A673 (cell line): ENCODE data around the gene PFN2. TPM values are rescaled to one million over a fixed set of nuclear protein-coding genes. Genes with fewer than 3 reads are reported as not detected.

Source experiments
- BruUV-seq: library from RNA; stranded (reverse); fragments of 400-500 nt; replicated peaks from 2 replicates; lab custom pipeline; 2021; lab: Mats Ljungman, UMichigan
- CTCF ChIA-PET: fragments of 300-600 bp; sonication (Branson Sonifier 250); formaldehyde crosslinking; loops from one replicate; lab custom pipeline; 2022; ENCODE audit warnings: antibody characterized with exemption; lab: Charles Lee
- POLR2A ChIA-PET: fragments of 300-600 bp; sonication (Branson Sonifier 250); formaldehyde crosslinking; loops from one replicate; lab custom pipeline; 2022; ENCODE audit warnings: antibody characterized with exemption; ENCODE audit not compliant: low non-redundant PET; lab: Charles Lee
- DNase-seq: peaks from one replicate; pipeline ENCODE4 v3.0.0-alpha.2; 2015; ENCODE audit warnings: low spot score
- H3K27ac ChIP-seq: fragments of 200-600 bp; sonication (generic); 2 replicates; pipeline ENCODE4 v1.5.1; 2016; ENCODE audit warnings: mixed run types, low read depth, mild to moderate bottlenecking, mixed read lengths, antibody characterized with exemption, low read length; ENCODE audit not compliant: poor library complexity, severe bottlenecking
- H3K27me3 ChIP-seq: fragments of 200-600 bp; sonication (generic); replicated peaks from 2 replicates; pipeline ENCODE4 v1.6.1; 2017; ENCODE audit warnings: mixed run types, low read depth, mild to moderate bottlenecking, mixed read lengths, antibody characterized with exemption, low read length; ENCODE audit not compliant: insufficient read depth, poor library complexity
- H3K36me3 ChIP-seq: fragments of 200-600 bp; sonication (generic); 2 replicates; pipeline ENCODE4 v1.6.1; 2016; ENCODE audit warnings: mixed run types, mild to moderate bottlenecking, mixed read lengths, antibody characterized with exemption, low read length; ENCODE audit not compliant: insufficient read depth, poor library complexity, severe bottlenecking
- H3K4me1 ChIP-seq: fragments of 200-600 bp; sonication (generic); 2 replicates; pipeline ENCODE4 v1.6.1; 2017; ENCODE audit warnings: mixed run types, mild to moderate bottlenecking, mixed read lengths, antibody characterized with exemption, low read length; ENCODE audit not compliant: insufficient read depth, poor library complexity, severe bottlenecking
- H3K4me3 ChIP-seq: fragments of 200-600 bp; sonication (generic); 2 replicates; pipeline ENCODE4 v1.5.1; 2016; ENCODE audit warnings: low read depth, mixed run types, mild to moderate bottlenecking, mixed read lengths, low read length; ENCODE audit not compliant: poor library complexity, severe bottlenecking
- H3K9me3 ChIP-seq: fragments of 200-600 bp; sonication (generic); 2 replicates; pipeline ENCODE4 v1.6.1; 2016; ENCODE audit warnings: mixed run types, low read depth, mild to moderate bottlenecking, mixed read lengths, antibody characterized with exemption, low read length; ENCODE audit not compliant: poor library complexity, severe bottlenecking
- EZH2 ChIP-seq: fragments of 200-600 bp; sonication (generic); IDR thresholded peaks from 2 replicates; pipeline ENCODE4 v1.6.1; 2017; ENCODE audit warnings: borderline replicate concordance, low read depth, mild to moderate bottlenecking, mixed read lengths, antibody characterized with exemption, low read length; ENCODE audit not compliant: poor library complexity, severe bottlenecking
- intact Hi-C: fragments of 100-400 bp; cut with micrococcal nuclease; formaldehyde crosslinking; loops from one replicate; pipeline ENCODE4 v1.10.0; 2022; ENCODE audit not compliant: unreplicated experiment
- total RNA-seq: library from RNA; stranded (reverse); gene quantifications from 2 replicates; pipeline ENCODE4 v1.2.3, GENCODE V29; 2021
- TF ChIP-seq, protein P1 (sequence below): fragments of 300-800, 200-600 bp; sonication (generic); conservative IDR thresholded peaks from 2 replicates; pipeline ENCODE4 v1.5.1; 2017; ENCODE audit warnings: low read depth, mild to moderate bottlenecking, antibody characterized with exemption, low read length, moderate library complexity, mixed read lengths

The PFN2 gene
- total RNA-seq, 1 experiment from 2014 or later: 374 TPM

- DNase-seq: no peak
- H3K27ac ChIP-seq: no peak overlapping the region
- POLR2A ChIA-PET: no interaction called here
- TF ChIP-seq, protein P1, sequence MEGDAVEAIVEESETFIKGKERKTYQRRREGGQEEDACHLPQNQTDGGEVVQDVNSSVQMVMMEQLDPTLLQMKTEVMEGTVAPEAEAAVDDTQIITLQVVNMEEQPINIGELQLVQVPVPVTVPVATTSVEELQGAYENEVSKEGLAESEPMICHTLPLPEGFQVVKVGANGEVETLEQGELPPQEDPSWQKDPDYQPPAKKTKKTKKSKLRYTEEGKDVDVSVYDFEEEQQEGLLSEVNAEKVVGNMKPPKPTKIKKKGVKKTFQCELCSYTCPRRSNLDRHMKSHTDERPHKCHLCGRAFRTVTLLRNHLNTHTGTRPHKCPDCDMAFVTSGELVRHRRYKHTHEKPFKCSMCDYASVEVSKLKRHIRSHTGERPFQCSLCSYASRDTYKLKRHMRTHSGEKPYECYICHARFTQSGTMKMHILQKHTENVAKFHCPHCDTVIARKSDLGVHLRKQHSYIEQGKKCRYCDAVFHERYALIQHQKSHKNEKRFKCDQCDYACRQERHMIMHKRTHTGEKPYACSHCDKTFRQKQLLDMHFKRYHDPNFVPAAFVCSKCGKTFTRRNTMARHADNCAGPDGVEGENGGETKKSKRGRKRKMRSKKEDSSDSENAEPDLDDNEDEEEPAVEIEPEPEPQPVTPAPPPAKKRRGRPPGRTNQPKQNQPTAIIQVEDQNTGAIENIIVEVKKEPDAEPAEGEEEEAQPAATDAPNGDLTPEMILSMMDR: no peak
- TF ChIP-seq EZH2: no peak
- intact Hi-C loops: no loop called here
- no TSS peak for BruUV-seq
- H3K4me3 ChIP-seq: no peak overlapping the region
- no peaks in the 10 kb centered on the region for H3K9me3 ChIP-seq
- peaks cover 44% of the 10 kb centered on the region for H3K36me3 ChIP-seq
- no peaks in the 10 kb centered on the region for H3K27me3 ChIP-seq
- H3K4me1 ChIP-seq: peaks cover 23% of the 10 kb centered on the region
- CTCF ChIA-PET: no interaction called here
Observed at GRCh38 chr3:149959443-149959842, 11.3 kb downstream of the PFN2 start.

DNA sequence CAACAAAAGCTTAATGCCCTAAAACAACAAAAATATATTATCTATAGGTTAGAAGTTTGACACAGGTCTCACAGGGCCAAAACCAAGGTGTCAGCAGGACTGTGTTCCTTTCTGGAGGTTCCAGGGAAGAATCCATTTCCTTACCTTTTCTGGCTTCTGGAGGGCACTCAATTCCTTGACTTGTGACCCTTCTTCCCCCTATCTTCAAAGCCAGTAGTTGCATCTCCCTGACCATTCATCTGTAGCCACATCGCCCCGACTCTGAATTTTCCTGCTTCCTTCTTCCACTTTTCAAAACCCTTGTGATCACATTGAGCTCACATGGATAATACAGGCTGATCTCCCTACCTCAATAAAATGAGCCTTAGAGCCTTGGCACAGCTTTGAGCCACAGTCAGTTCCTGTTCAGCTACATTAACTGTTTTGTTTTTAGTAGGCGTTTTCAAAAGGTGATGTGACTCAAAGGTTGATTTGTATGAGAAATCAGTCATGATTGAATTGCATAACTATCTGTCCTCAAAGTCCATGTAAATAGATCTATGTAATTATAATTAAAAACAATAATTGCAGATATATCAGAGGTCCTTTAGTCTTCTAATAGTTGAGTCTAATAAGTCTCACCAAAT lies 12.4 kb downstream of the PFN2 start:
- intact Hi-C loops: no loop called here
- peaks cover 19% of the 10 kb centered on the region for H3K4me1 ChIP-seq
- H3K27ac ChIP-seq: no peak overlapping the region
- TF ChIP-seq EZH2: no peak
- TF ChIP-seq, protein P1: no peak
- BruUV-seq: no TSS peak
- CTCF ChIA-PET: interaction anchor here (1.1 kb wide), 1 partner anchor 78 kb away, joined by 3 read pairs; no protein-coding TSS in a partner anchor
- no peak for DNase-seq
- H3K4me3 ChIP-seq: no peak overlapping the region
- no peaks in the 10 kb centered on the region for H3K27me3 ChIP-seq
- peaks cover 41% of the 10 kb centered on the region for H3K36me3 ChIP-seq
- POLR2A ChIA-PET: no interaction called here
- H3K9me3 ChIP-seq: no peaks in the 10 kb centered on the region

GRCh38 chr3:149957361-149958125 lies 13.2 kb downstream of the PFN2 start:
- H3K4me3 ChIP-seq: no peak overlapping the region
- TF ChIP-seq EZH2: no peak
- TF ChIP-seq, protein P1: no peak
- CTCF ChIA-PET: interaction anchor here (1.1 kb wide), 1 partner anchor 77 kb away, joined by 3 read pairs; no protein-coding TSS in a partner anchor
- H3K4me1 ChIP-seq: peaks cover 19% of the 10 kb centered on the region
- intact Hi-C loops: no loop called here
- BruUV-seq: no TSS peak
- H3K27ac ChIP-seq: no peak overlapping the region
- H3K27me3 ChIP-seq: no peaks in the 10 kb centered on the region
- H3K9me3 ChIP-seq: no peaks in the 10 kb centered on the region
- no peak for DNase-seq
- H3K36me3 ChIP-seq: peaks cover 41% of the 10 kb centered on the region
- POLR2A ChIA-PET: no interaction called here
